ENCODE measurements around the gene ZNF79.

GRCh38 chr9:127491516-127491915 lies 67.3 kb downstream of the ZNF79 start:
- TF ChIP-seq CTCF (IDR thresholded peaks at IDR 0.05) (no peak), EP300 (IDR thresholded peaks at IDR 0.05) (no peak), POLR2A (IDR thresholded peaks at IDR 0.05) (no peak)
